H1 (cell line): ENCODE data around the gene RRAGC. TPM values are rescaled to one million over a fixed set of nuclear protein-coding genes. Genes with fewer than 3 reads are reported as not detected.

ENCODE experiments used
- CTCF ChIA-PET: fragments of 300-600 bp; sonication (Branson Sonifier 250); formaldehyde crosslinking; loops from one replicate; lab custom pipeline; 2021; ENCODE audit not compliant: partially characterized antibody; lab: Charles Lee
- POLR2A ChIA-PET: fragments of 300-600 bp; sonication (Branson Sonifier 250); formaldehyde crosslinking; loops from one replicate; lab custom pipeline; 2021; ENCODE audit warnings: inconsistent platforms; ENCODE audit not compliant: partially characterized antibody; lab: Charles Lee
- DNase-seq, 2 experiments: peaks; one replicate each; pipeline versions ENCODE4 v3.0.0 to v3.0.0-alpha.2; 2010 to 2022; ENCODE audit warnings: low spot score in 2 of 2, low read depth in 1 of 2, mixed read lengths in 1 of 2
- FAIRE-seq: peaks from 2 replicates; lab custom pipeline; 2011; peaks lifted over from hg19 to GRCh38; lab: Jason Lieb, UNC
- H2AFZ ChIP-seq: 2 replicates; pipeline ENCODE4 v1.8.1; 2012; ENCODE audit warnings: low read length, inconsistent platforms
- H2AK5ac ChIP-seq: 2 replicates; pipeline ENCODE4 v1.6.1; 2013; ENCODE audit warnings: low read depth, low read length
- H2BK120ac ChIP-seq: replicated peaks from 2 replicates; pipeline ENCODE3; 2013; ENCODE audit warnings: low read depth, low read length, inconsistent platforms
- H2BK12ac ChIP-seq: 2 replicates; pipeline ENCODE4 v1.6.1; 2013; ENCODE audit warnings: low read depth, low read length
- H2BK15ac ChIP-seq: 2 replicates; pipeline ENCODE4 v1.6.1; 2013; ENCODE audit warnings: low read length
- H2BK20ac ChIP-seq: 2 replicates; pipeline ENCODE4 v1.6.1; 2013; ENCODE audit warnings: low read length
- H2BK5ac ChIP-seq: 2 replicates; pipeline ENCODE4 v1.6.1; 2013; ENCODE audit warnings: low read depth, low read length
- H3K14ac ChIP-seq: 2 replicates; pipeline ENCODE4 v1.6.1; 2013; ENCODE audit warnings: inconsistent platforms; ENCODE audit not compliant: insufficient read length
- H3K18ac ChIP-seq: 2 replicates; pipeline ENCODE4 v1.6.1; 2013; ENCODE audit warnings: low read length; ENCODE audit errors: extremely low read depth
- H3K23ac ChIP-seq: 2 replicates; pipeline ENCODE4 v1.6.1; 2013; ENCODE audit warnings: inconsistent platforms; ENCODE audit not compliant: insufficient read length
- H3K23me2 ChIP-seq: 2 replicates; pipeline ENCODE4 v1.6.1; 2013; ENCODE audit warnings: low read depth, low read length
- H3K27ac ChIP-seq: 2 replicates; pipeline ENCODE4 v1.6.1; 2011; ENCODE audit warnings: low read depth, low read length, inconsistent platforms
- H3K27me3 ChIP-seq, 4 experiments: replicated peaks in 1 of 4; 1 replicate in 1 of 4; 2 replicates in 3 of 4; pipeline versions ENCODE4 v1.6.1 to v1.8.1; 2011 to 2013; ENCODE audit warnings: low read length in 3 of 4, mild to moderate bottlenecking in 3 of 4, inconsistent platforms in 2 of 4, mixed read lengths in 2 of 4, moderate library complexity in 1 of 4; ENCODE audit not compliant: control insufficient read depth in 3 of 4, insufficient read depth in 3 of 4; ENCODE audit errors: extremely low read depth in 1 of 4
- H3K36me3 ChIP-seq, 4 experiments: 2 replicates each; pipeline versions ENCODE4 v1.6.1 to v1.8.1; 2011 to 2013; ENCODE audit warnings: mild to moderate bottlenecking in 4 of 4, low read length in 3 of 4, moderate library complexity in 2 of 4, control low read depth in 1 of 4, inconsistent platforms in 1 of 4; ENCODE audit not compliant: insufficient read depth in 4 of 4, control insufficient read depth in 2 of 4
- H3K4ac ChIP-seq: replicated peaks from 2 replicates; pipeline ENCODE3; 2013; ENCODE audit warnings: low read length, low read depth, mixed read lengths, inconsistent platforms; ENCODE audit not compliant: insufficient read length
- H3K4me1 ChIP-seq, 4 experiments: replicated peaks in 1 of 4; 1 replicate in 1 of 4; 2 replicates in 3 of 4; pipeline versions ENCODE4 v1.6.1 to v1.8.1; 2011 to 2013; ENCODE audit warnings: low read length in 3 of 4, inconsistent platforms in 2 of 4, mixed read lengths in 1 of 4; ENCODE audit not compliant: insufficient read depth in 4 of 4, control insufficient read depth in 3 of 4
- H3K4me2 ChIP-seq, 2 experiments: 2 replicates each; pipeline versions ENCODE4 v1.6.1 to v1.8.1; 2011 to 2013; ENCODE audit warnings: low read depth in 2 of 2, low read length in 2 of 2, control low read depth in 1 of 2, inconsistent platforms in 1 of 2, mild to moderate bottlenecking in 1 of 2; ENCODE audit not compliant: insufficient read depth in 1 of 2
- H3K4me3 ChIP-seq, 4 experiments: fragments of 200-600, 300-600 bp in 1 of 4; sonication (generic), shearing (Covaris generic), sonication (Bioruptor Twin) in 1 of 4; 2 replicates each; pipeline versions ENCODE4 v1.5.1 to v1.8.1; 2011 to 2016; ENCODE audit warnings: low read length in 4 of 4, low read depth in 3 of 4, control low read depth in 2 of 4, inconsistent platforms in 2 of 4, mild to moderate bottlenecking in 2 of 4, mixed read lengths in 1 of 4, moderate library complexity in 1 of 4; ENCODE audit not compliant: insufficient read depth in 2 of 4; ENCODE audit errors: extremely low read depth in 1 of 4
- H3K56ac ChIP-seq: replicated peaks from 2 replicates; pipeline ENCODE3; 2013; ENCODE audit warnings: low read depth, mild to moderate bottlenecking, mixed read lengths, low read length, inconsistent platforms; ENCODE audit not compliant: insufficient read length
- H3K79me1 ChIP-seq: 2 replicates; pipeline ENCODE4 v1.6.1; 2013; ENCODE audit warnings: low read depth, low read length, control low read depth
- H3K79me2 ChIP-seq, 2 experiments: 2 replicates each; pipeline versions ENCODE4 v1.6.1 to v1.8.1; 2012 to 2013; ENCODE audit warnings: low read length in 2 of 2, mild to moderate bottlenecking in 2 of 2, inconsistent platforms in 1 of 2; ENCODE audit not compliant: insufficient read depth in 2 of 2, control insufficient read depth in 1 of 2
- H3K9ac ChIP-seq, 4 experiments: replicated peaks in 1 of 4; 1 replicate in 1 of 4; 2 replicates in 3 of 4; pipeline versions ENCODE4 v1.6.1 to v1.8.1; 2011 to 2013; ENCODE audit warnings: low read depth in 3 of 4, low read length in 3 of 4, control low read depth in 2 of 4, mild to moderate bottlenecking in 2 of 4, moderate library complexity in 2 of 4, inconsistent platforms in 1 of 4; ENCODE audit errors: extremely low read depth in 1 of 4
- H3K9me3 ChIP-seq, 2 experiments: 2 replicates each; pipeline versions ENCODE4 v1.6.1 to v1.8.1; 2012 to 2013; ENCODE audit warnings: mild to moderate bottlenecking in 2 of 2, moderate library complexity in 2 of 2, control low read depth in 1 of 2, inconsistent platforms in 1 of 2, low read depth in 1 of 2, low read length in 1 of 2, mixed read lengths in 1 of 2; ENCODE audit not compliant: insufficient read depth in 2 of 2
- H4K20me1 ChIP-seq, 2 experiments: replicated peaks in 1 of 2; 2 replicates each; pipeline versions ENCODE3 to v1.8.1; 2011 to 2013; ENCODE audit warnings: inconsistent platforms in 2 of 2, low read length in 2 of 2, mild to moderate bottlenecking in 1 of 2; ENCODE audit not compliant: insufficient read depth in 2 of 2, control insufficient read depth in 1 of 2
- H4K5ac ChIP-seq: 2 replicates; pipeline ENCODE4 v1.6.1; 2013; ENCODE audit warnings: low read length, low read depth, mixed read lengths, inconsistent platforms; ENCODE audit not compliant: insufficient read length
- H4K8ac ChIP-seq: 2 replicates; pipeline ENCODE4 v1.8.0; 2013; ENCODE audit warnings: mild to moderate bottlenecking, moderate library complexity, low read length, inconsistent platforms; ENCODE audit not compliant: insufficient read depth; ENCODE audit errors: extremely low read depth
- H4K91ac ChIP-seq: replicated peaks from 2 replicates; pipeline ENCODE3; 2013; ENCODE audit warnings: low read length, mixed read lengths, inconsistent platforms; ENCODE audit not compliant: insufficient read length
- BACH1 ChIP-seq: IDR thresholded peaks from 2 replicates; pipeline ENCODE4 v1.6.1; 2012; ENCODE audit warnings: low read length, improper control_type of control experiment
- BCL11A ChIP-seq, 2 experiments: IDR thresholded peaks; one replicate each; pipeline ENCODE4 v1.6.1; 2011; ENCODE audit warnings: low read depth in 2 of 2, low read length in 2 of 2, mild to moderate bottlenecking in 2 of 2
- CREB1 ChIP-seq: IDR thresholded peaks from 2 replicates; pipeline ENCODE4 v1.6.1; 2012; ENCODE audit warnings: inconsistent platforms
- CTBP2 ChIP-seq: IDR thresholded peaks from 2 replicates; pipeline ENCODE4 v1.7.0; 2011; ENCODE audit warnings: borderline replicate concordance, mild to moderate bottlenecking, moderate library complexity, mixed read lengths, low read length; ENCODE audit not compliant: insufficient read depth, insufficient read length
- EZH2 ChIP-seq: fragments of 200-600 bp; sonication (generic); IDR thresholded peaks from 2 replicates; pipeline ENCODE4 v1.7.1; 2012; ENCODE audit warnings: low read depth, mild to moderate bottlenecking, moderate library complexity, low read length, inconsistent platforms; ENCODE audit not compliant: severe bottlenecking
- KDM5A ChIP-seq: fragments of 200-600 bp; IDR thresholded peaks from 2 replicates; pipeline ENCODE4 v1.7.1; 2012; ENCODE audit warnings: mild to moderate bottlenecking, low read length, inconsistent platforms, mixed read lengths
- SAP30 ChIP-seq: fragments of 300-600 bp; sonication (generic); IDR thresholded peaks from 2 replicates; pipeline ENCODE4 v1.7.1; 2012; ENCODE audit warnings: low read length, moderate library complexity, mild to moderate bottlenecking, inconsistent platforms; ENCODE audit not compliant: insufficient read depth, insufficient replicate concordance
- SRF ChIP-seq: IDR thresholded peaks from 2 replicates; pipeline ENCODE4 v1.6.1; 2011; ENCODE audit warnings: mild to moderate bottlenecking, low read depth, low read length, moderate library complexity
- SUZ12 ChIP-seq: fragments of 200-600 bp; sonication (generic); IDR thresholded peaks from 2 replicates; pipeline ENCODE4 v1.6.1; 2012; ENCODE audit warnings: mild to moderate bottlenecking, inconsistent platforms, low read length, moderate library complexity, mixed read lengths
- ZNF274 ChIP-seq: IDR thresholded peaks from 2 replicates; pipeline ENCODE4 v1.7.0; 2012; ENCODE audit warnings: low read length, borderline replicate concordance; ENCODE audit errors: extremely low read depth
- WGBS, 2 experiments: shearing (Covaris generic) in 1 of 2; methylation state at CpG; one replicate each; pipeline versions ENCODE4 v1.1.6 to v1.1.7; 2013 to 2015; ENCODE audit warnings: low lambda C conversion rate in 2 of 2, mixed read lengths in 2 of 2, inconsistent platforms in 1 of 2, low coverage in 1 of 2, missing lambda C conversion rate in 1 of 2; ENCODE audit not compliant: insufficient replicate concordance in 2 of 2, insufficient coverage in 1 of 2, insufficient read length in 1 of 2; ENCODE audit errors: extremely low coverage in 1 of 2, missing lambda C conversion rate in 1 of 2; 5-methylcytosine and 5-hydroxymethylcytosine counted together
- polyA plus RNA-seq, 7 experiments: library from polyadenylated mRNA; depleted of rRNA in 3 of 7; stranded (reverse) in 5 of 7; unstranded in 2 of 7; fragments of >200 nt in 5 of 7; fragments of 200-250 nt in 2 of 7; gene quantifications; 1 replicate in 5 of 7; 2 replicates in 1 of 7; 4 replicates in 1 of 7; pipeline versions ENCODE4 v1.2.1 to v1.2.3, GENCODE V29; 2011 to 2013; ENCODE audit warnings: missing spikeins in 2 of 7, mixed read lengths in 2 of 7
- total RNA-seq: library from RNA; stranded (reverse); fragmentation: NEBNext Ultra II Directional; extraction: Animal tissue kit (Norgen Biotek cat#: 25700); gene quantifications from 2 replicates; pipeline ENCODE4 v1.2.1, GENCODE V29; 2021

The RRAGC gene
- total and polyA plus RNA-seq, 2 of the 8 experiments (the other 6 are each of a cell fraction or from before 2014, with no cell fraction given) = 12.0 to 16.5 TPM

GRCh38 chr1:38848071-38848470 is 11.5 kb downstream of the RRAGC start:
- no peaks in the 10 kb centered on the region for H3K27me3 ChIP-seq
- H3K4me1 ChIP-seq = no peaks in the 10 kb centered on the region
- H3K79me2 ChIP-seq = no peaks in the 10 kb centered on the region
- H2BK5ac ChIP-seq = no peak overlapping the region
- no peak overlapping the region for H2BK15ac ChIP-seq
- no peak overlapping the region for H2BK120ac ChIP-seq
- no peak overlapping the region for H4K91ac ChIP-seq
- H3K36me3 ChIP-seq = peaks cover 0 to 47% (median 18%) of the 10 kb centered on the region in 4 experiments; a peak in 7 of 8 replicates
- no peak overlapping the region for H2AFZ ChIP-seq
- no peaks in the 10 kb centered on the region for H3K9me3 ChIP-seq
- H4K20me1 ChIP-seq = peaks cover 0 to 1% of the 10 kb centered on the region in 2 experiments
- 80% methylated on average over 1 of the region's 1 CpG; no CpG with 5 or more reads in 1 of the 2 experiments for WGBS, 2 experiments
- H3K4me2 ChIP-seq = no peak overlapping the region
- H3K23ac ChIP-seq = no peak overlapping the region
- H3K23me2 ChIP-seq = no peaks in the 10 kb centered on the region
- no peak overlapping the region for H3K9ac ChIP-seq
- H3K4ac ChIP-seq = no peak overlapping the region
- no peak overlapping the region for H2BK20ac ChIP-seq
- no peak overlapping the region for H4K8ac ChIP-seq
- H2BK12ac ChIP-seq = no peak overlapping the region
- H3K18ac ChIP-seq = no peak overlapping the region
- H3K27ac ChIP-seq = no peak overlapping the region
- H2AK5ac ChIP-seq = no peak overlapping the region
- no peaks in the 10 kb centered on the region for H3K79me1 ChIP-seq
- H3K56ac ChIP-seq = no peak overlapping the region
- H3K14ac ChIP-seq = no peak overlapping the region
- FAIRE-seq (no peak), DNase-seq (no peak)
- TF ChIP-seq SUZ12 = no peak
- no peak for TF ChIP-seq SAP30
- TF ChIP-seq EZH2 = no peak
- TF ChIP-seq ZNF274 = no peak
- no peak for TF ChIP-seq BCL11A (IDR thresholded peaks at IDR 0.05; ENCODE audit: low read depth in 2 of 2, low read length in 2 of 2)
- no peak for TF ChIP-seq CTBP2
- TF ChIP-seq CREB1 = no peak
- TF ChIP-seq KDM5A = no peak
- no peak for TF ChIP-seq BACH1
- no peak for TF ChIP-seq SRF
- ChIA-PET CTCF (interaction anchor here (0.8 to 1.1 kb wide), 2 partner anchors 9 to 243 kb away, joined by 3 read pairs; no protein-coding TSS in a partner anchor), POLR2A (interaction anchor here (0.6 kb wide), 1 partner anchor 782 kb away, joined by 3 read pairs; no protein-coding TSS in a partner anchor)
- no peak overlapping the region for H3K4me3 ChIP-seq
- H4K5ac ChIP-seq = no peak overlapping the region
